Large intestine (tissue), 3 donors: ENCODE results near the gene IL2RA. TPM values are rescaled to one million over a fixed set of nuclear protein-coding genes. Genes with fewer than 3 reads are reported as not detected.

Experiments
- DNase-seq, 2 donors: peaks; one replicate each; pipeline versions ENCODE4 v3.0.0 to v3.0.0-alpha.2; 2013
- H3K27ac ChIP-seq: one replicate; pipeline ENCODE4 v1.5.1; 2013; ENCODE audit warnings: low read length
- H3K27me3 ChIP-seq: 2 replicates; pipeline ENCODE4 v1.6.1; 2013; ENCODE audit warnings: low read length; ENCODE audit not compliant: control insufficient read depth, insufficient read depth
- H3K36me3 ChIP-seq: 2 replicates; pipeline ENCODE4 v1.6.1; 2013; ENCODE audit warnings: low read length; ENCODE audit not compliant: control insufficient read depth, insufficient read depth
- H3K4me1 ChIP-seq: one replicate; pipeline ENCODE4 v1.6.1; 2013; ENCODE audit warnings: low read length; ENCODE audit not compliant: control insufficient read depth, insufficient read depth
- H3K4me3 ChIP-seq: one replicate; pipeline ENCODE4 v1.5.1; 2013; ENCODE audit warnings: low read length
- H3K9me3 ChIP-seq: one replicate; pipeline ENCODE4 v1.6.1; 2013; ENCODE audit warnings: mild to moderate bottlenecking, low read depth, low read length, moderate library complexity; ENCODE audit not compliant: control insufficient read depth
- WGBS: methylation state at CpG from one replicate; pipeline ENCODE4 v1.1.5; 2013; ENCODE audit warnings: low lambda C conversion rate; ENCODE audit not compliant: insufficient coverage; 5-methylcytosine and 5-hydroxymethylcytosine counted together
- polyA plus RNA-seq: library from polyadenylated mRNA; unstranded; fragments of 120-200 nt; gene quantifications from one replicate; pipeline ENCODE4 v1.2.1, GENCODE V29; 2013

The IL2RA gene
- polyA plus RNA-seq, 1 donor: 0.52 TPM

DNA sequence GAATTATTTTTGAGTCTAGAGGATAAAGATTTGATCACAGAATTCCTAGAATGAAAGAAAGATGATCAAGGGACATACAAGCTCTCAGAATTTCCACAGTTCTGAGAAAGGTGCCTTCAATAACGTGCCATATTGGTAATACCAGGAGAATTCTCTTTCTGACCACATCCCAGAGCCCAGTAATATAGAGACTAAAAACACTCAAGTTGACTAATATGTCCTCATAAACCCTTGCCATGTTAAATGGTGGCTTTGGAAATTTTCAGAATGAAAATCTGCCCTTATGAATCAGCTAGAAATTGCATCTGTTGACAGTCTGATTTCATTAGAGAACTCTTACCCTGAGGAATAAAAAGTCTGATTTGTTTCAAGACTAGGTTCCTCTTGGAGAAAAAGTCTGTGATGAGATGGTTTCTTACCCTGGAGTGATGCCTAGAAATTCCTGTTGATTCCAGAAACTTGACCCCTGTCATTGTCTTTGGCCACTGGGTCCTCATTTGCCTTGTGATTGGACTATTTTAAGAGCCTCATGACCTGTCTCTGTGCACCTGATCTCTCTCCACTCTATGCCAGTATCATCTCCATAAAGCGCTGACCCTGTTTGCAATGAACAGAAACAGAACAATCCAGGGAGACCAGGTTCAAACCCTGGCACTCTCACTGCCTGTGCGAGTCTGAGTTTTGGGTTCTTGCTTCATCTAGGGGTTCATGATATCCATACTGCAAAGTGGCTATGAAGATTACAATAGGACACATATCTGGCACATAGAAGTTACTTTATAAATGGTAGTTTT lies 3.3 kb downstream of the IL2RA start:
- H3K9me3 ChIP-seq: no peaks in the 10 kb centered on the region
- DNase-seq: no peak
- H3K36me3 ChIP-seq: no peaks in the 10 kb centered on the region
- H3K27ac ChIP-seq: no peak overlapping the region
- no peak overlapping the region for H3K4me3 ChIP-seq
- no CpG with 5 or more reads among the region's 3 CpGs for WGBS
- peaks cover 8% of the 10 kb centered on the region for H3K27me3 ChIP-seq
- no peaks in the 10 kb centered on the region for H3K4me1 ChIP-seq

DNA sequence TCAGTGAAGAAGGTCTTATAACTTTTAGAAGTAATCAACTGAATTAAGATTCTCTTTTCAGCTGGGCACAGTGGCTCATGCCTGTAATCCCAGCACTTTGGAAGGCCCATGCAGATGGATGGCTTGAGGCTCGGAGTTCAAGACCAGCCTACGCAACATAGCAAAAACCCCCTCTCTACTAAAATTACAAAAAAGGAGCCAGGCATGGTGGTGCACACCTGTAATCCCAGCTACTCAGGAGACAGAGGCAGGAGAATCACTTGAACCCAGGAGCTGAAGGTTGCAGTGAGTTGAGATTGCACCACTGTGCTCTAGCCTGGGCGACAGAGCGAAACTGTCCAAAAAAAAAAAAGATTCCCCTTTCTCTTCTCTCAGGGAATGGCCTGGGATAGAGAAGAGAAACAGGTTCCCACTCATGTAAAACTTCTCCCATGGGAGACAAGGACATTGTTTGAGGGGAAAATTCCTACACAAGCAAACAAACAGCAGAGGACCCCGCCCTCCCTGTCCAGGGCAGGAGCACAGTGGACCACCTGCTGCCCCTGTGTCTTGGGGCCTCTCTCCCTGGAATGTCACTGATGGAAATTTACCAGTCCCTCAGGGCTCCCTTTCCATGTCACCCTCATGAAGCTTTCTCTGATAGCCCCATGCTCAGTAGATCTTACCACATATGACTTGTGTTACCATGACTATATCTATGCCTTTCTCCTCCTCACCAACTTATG lies 5.6 kb downstream of the IL2RA start:
- no peak overlapping the region for H3K27ac ChIP-seq
- no peaks in the 10 kb centered on the region for H3K36me3 ChIP-seq
- no peaks in the 10 kb centered on the region for H3K4me1 ChIP-seq
- DNase-seq: no peak
- no peak overlapping the region for H3K4me3 ChIP-seq
- no peaks in the 10 kb centered on the region for H3K9me3 ChIP-seq
- WGBS: no CpG with 5 or more reads among the region's 5 CpGs
- peaks cover 8% of the 10 kb centered on the region for H3K27me3 ChIP-seq

GRCh38 chr10:6055929-6056328 lies 6.2 kb downstream of the IL2RA start:
- H3K4me3 ChIP-seq: no peak overlapping the region
- DNase-seq: no peak
- no peak overlapping the region for H3K27ac ChIP-seq
- H3K4me1 ChIP-seq: peaks cover 3% of the 10 kb centered on the region
- no peaks in the 10 kb centered on the region for H3K36me3 ChIP-seq
- H3K27me3 ChIP-seq: peaks cover 7% of the 10 kb centered on the region
- no CpG with 5 or more reads among the region's 4 CpGs for WGBS
- no peaks in the 10 kb centered on the region for H3K9me3 ChIP-seq

GRCh38 chr10:6054884-6055283 lies 7.3 kb downstream of the IL2RA start:
- Histone ChIP-seq H3K27ac (no peak overlapping the region), H3K27me3 (peaks cover 8% of the 10 kb centered on the region), H3K9me3 (no peaks in the 10 kb centered on the region), H3K4me3 (no peak overlapping the region), H3K4me1 (peaks cover 3% of the 10 kb centered on the region), H3K36me3 (no peaks in the 10 kb centered on the region)
- WGBS: 100% methylated on average over 2 of the region's 5 CpGs
- no peak for DNase-seq

DNA sequence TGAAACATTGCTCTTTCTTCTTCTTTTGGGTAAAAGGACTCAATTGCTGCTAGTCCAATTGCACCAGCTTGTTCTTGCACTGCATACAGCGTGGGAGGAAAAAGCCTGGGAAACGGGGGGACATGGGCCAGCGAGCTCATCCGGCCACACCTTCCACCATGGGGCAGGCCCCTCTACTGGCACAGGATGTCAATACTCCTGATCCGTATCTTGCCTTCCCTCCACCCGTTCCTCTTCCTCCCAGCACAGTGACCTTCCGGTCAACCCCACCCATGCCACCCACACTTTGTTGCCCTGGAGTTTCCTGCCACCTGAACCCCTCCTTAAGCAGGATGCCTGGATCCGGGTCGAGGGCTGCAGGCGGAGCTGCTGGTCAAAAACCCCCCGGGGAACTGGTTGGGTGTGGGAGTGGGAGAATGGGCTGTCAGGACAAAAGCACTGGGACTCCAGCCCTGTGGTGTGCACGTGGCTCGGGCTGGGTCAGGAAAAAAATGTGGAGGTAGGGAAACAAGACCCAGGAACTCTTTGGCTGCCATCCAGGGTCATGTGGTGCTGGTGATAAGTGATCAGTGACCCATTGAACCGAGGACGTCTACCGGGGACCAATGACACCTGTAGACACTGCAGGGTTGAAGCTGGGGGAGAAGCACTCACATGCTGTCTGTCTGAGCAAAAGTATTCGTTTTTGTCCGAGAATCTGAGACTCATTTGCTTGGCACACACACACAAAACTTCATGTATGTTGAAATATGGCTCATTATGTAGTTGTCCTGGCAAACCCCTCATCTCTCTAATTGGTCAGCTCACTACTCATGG lies 8.1 kb downstream of the IL2RA start:
- Histone ChIP-seq H3K4me1 (peaks cover 3% of the 10 kb centered on the region), H3K9me3 (no peaks in the 10 kb centered on the region), H3K27ac (no peak overlapping the region), H3K4me3 (no peak overlapping the region), H3K27me3 (peaks cover 7% of the 10 kb centered on the region), H3K36me3 (no peaks in the 10 kb centered on the region)
- DNase-seq: peak; percentile 87 to 92
- 50% methylated on average over 1 of the region's 18 CpGs for WGBS

GRCh38 chr10:6053303-6053702 lies 8.9 kb downstream of the IL2RA start:
- H3K9me3 ChIP-seq: no peaks in the 10 kb centered on the region
- peaks cover 3% of the 10 kb centered on the region for H3K4me1 ChIP-seq
- peaks cover 9% of the 10 kb centered on the region for H3K27me3 ChIP-seq
- no peak for DNase-seq
- no peak overlapping the region for H3K27ac ChIP-seq
- no peak overlapping the region for H3K4me3 ChIP-seq
- WGBS: 60% methylated on average over 1 of the region's 4 CpGs
- H3K36me3 ChIP-seq: no peaks in the 10 kb centered on the region

- no peak for DNase-seq
- Histone ChIP-seq H3K36me3 (no peaks in the 10 kb centered on the region), H3K27me3 (peaks cover 8% of the 10 kb centered on the region), H3K9me3 (no peaks in the 10 kb centered on the region), H3K4me3 (no peak overlapping the region), H3K4me1 (peaks cover 3% of the 10 kb centered on the region), H3K27ac (no peak overlapping the region)
- WGBS: no CpG with 5 or more reads among the region's 17 CpGs
These were observed 9.6 kb downstream of the IL2RA start for GRCh38 chr10:6052247-6053221.

DNA sequence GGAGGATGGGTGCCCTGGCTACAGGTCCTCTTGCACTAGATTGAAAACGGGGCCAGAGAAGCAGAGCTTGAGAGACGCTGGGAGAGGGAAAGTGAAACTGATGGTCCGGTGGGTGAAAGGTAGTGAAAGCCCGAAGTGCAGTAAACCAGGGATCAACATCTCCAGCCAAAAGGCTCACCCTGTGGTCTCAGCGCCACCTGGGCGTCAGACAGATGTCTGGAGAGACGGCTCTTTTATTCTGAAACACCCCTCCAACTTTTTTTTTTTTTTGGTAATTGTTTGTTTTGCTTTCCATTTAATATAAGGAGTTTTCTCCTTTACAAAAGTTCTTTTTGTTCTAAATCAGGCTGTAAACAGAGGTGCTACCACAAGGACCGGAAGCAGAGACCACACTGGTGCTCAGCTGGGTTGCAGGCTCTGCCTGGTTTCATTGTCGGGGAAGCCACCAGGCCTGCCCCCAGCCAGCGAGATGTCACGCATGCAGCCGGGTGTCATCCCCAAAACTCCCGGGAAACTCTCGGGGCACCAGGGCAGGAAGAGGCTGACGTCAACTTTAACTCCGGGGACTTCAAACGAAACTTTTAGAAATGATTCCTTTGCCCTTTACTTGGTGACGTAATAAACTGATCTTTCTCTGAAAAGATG lies 11.2 kb downstream of the IL2RA start:
- peaks cover 9% of the 10 kb centered on the region for H3K27me3 ChIP-seq
- H3K27ac ChIP-seq: no peak overlapping the region
- no peaks in the 10 kb centered on the region for H3K36me3 ChIP-seq
- no peaks in the 10 kb centered on the region for H3K9me3 ChIP-seq
- WGBS: 17% methylated on average over 1 of the region's 18 CpGs
- peak overlapping the region; percentile 26 for H3K4me3 ChIP-seq
- H3K4me1 ChIP-seq: peaks cover 3% of the 10 kb centered on the region
- DNase-seq: peak; percentile 35 to 66

DNA sequence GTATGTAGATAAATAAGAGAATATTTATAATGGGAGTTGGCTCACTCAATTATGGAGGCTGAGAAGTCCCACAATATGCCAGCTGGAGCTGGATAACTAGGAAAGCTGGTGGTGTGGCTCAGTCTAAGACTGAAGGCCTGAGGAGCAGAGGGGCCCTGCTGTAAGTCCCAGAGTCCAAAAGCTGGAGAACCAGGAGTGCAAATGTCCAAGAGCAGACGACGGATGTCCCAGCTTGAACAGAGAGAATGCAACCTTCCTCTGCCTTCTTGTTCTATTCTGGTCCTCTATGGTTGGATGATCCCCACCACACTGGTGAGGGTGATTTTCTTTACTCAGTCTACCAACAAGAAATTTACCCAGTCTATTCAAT lies 13.2 kb downstream of the IL2RA start:
- peaks cover 10% of the 10 kb centered on the region for H3K27me3 ChIP-seq
- no peak for DNase-seq
- H3K9me3 ChIP-seq: no peaks in the 10 kb centered on the region
- WGBS: no CpG with 5 or more reads among the region's 2 CpGs
- peaks cover 3% of the 10 kb centered on the region for H3K4me1 ChIP-seq
- H3K27ac ChIP-seq: no peak overlapping the region
- no peak overlapping the region for H3K4me3 ChIP-seq
- H3K36me3 ChIP-seq: no peaks in the 10 kb centered on the region
